H1 (cell line): ENCODE data around the gene COL25A1.

ENCODE experiments used
- HDAC6 ChIP-seq: IDR thresholded peaks from one replicate; pipeline ENCODE4 v1.7.1; 2012; ENCODE audit warnings: low read depth, mild to moderate bottlenecking, inconsistent platforms, low read length, moderate library complexity
- TF ChIP-seq, protein P1 (sequence below), 3 experiments: IDR thresholded peaks; 1 replicate in 2 of 3; 2 replicates in 1 of 3; pipeline versions ENCODE4 v1.5.1 to v1.6.1; 2011; ENCODE audit warnings: low read length in 3 of 3, mild to moderate bottlenecking in 3 of 3, inconsistent platforms in 2 of 3, low read depth in 1 of 3, moderate library complexity in 1 of 3; ENCODE audit not compliant: insufficient read depth in 1 of 3; ENCODE audit errors: control extremely low read depth in 1 of 3

DNA sequence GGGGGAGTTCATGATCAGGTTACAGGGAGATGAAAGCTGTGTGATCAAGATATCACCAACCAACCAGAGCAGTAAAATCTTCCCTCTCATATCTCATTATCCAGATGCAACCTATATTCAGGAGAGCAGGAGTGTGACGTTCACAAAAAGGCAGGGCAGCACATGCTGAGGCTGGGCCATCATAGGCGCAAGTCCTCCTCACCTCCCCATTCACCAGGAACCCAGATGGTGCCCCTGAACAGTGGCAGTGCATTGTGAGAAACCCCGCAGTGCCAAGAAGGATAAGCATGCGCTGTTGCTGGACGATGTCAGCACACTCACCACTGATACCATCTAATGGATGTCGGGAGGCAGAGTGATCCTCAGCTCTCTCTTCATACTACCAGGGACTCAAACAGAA is 170.9 kb downstream of the COL25A1 start:
- TF ChIP-seq HDAC6, result no peak
- TF ChIP-seq, protein P1, sequence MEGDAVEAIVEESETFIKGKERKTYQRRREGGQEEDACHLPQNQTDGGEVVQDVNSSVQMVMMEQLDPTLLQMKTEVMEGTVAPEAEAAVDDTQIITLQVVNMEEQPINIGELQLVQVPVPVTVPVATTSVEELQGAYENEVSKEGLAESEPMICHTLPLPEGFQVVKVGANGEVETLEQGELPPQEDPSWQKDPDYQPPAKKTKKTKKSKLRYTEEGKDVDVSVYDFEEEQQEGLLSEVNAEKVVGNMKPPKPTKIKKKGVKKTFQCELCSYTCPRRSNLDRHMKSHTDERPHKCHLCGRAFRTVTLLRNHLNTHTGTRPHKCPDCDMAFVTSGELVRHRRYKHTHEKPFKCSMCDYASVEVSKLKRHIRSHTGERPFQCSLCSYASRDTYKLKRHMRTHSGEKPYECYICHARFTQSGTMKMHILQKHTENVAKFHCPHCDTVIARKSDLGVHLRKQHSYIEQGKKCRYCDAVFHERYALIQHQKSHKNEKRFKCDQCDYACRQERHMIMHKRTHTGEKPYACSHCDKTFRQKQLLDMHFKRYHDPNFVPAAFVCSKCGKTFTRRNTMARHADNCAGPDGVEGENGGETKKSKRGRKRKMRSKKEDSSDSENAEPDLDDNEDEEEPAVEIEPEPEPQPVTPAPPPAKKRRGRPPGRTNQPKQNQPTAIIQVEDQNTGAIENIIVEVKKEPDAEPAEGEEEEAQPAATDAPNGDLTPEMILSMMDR (IDR thresholded peaks at IDR 0.05; ENCODE audit: control extremely low read depth in 1 of 3, insufficient read depth in 1 of 3, low read depth in 1 of 3, low read length in 3 of 3), result no peak
